ENCODE results near the gene FOXA2. TPM values are rescaled to one million over a fixed set of nuclear protein-coding genes. Genes with fewer than 3 reads are reported as not detected.
A peak's percentile ranks its signal among the peaks of the same experiment; 100 is the strongest.

FOXA2 gene
- total and polyA plus RNA-seq, 2 donors (not counting 1 experiment from before 2014, with no cell fraction given): not detected

- DNase-seq (ENCODE audit: low read depth in 2 of 2): no peak
- H3K27me3 ChIP-seq (ENCODE audit: control insufficient read depth, insufficient read depth, low read length): no peaks in the 10 kb centered on the region
- no peak overlapping the region for H3K4me3 ChIP-seq (replicated peaks in 1 of 4; ENCODE audit: control extremely low read depth in 1 of 4, insufficient read depth in 1 of 4, low read depth in 3 of 4, low read length in 4 of 4)
- no peak overlapping the region for H3K4me2 ChIP-seq (ENCODE audit: extremely low read depth, insufficient read depth, low read length)
- no peaks in the 10 kb centered on the region for H3K79me2 ChIP-seq (ENCODE audit: control insufficient read depth, insufficient read depth, low read length)
- H3K36me3 ChIP-seq (ENCODE audit: control insufficient read depth, insufficient read depth, low read length): no peaks in the 10 kb centered on the region
- no peaks in the 10 kb centered on the region for H4K20me1 ChIP-seq (ENCODE audit: control insufficient read depth, extremely low read depth, insufficient read depth, low read length)
- H3K9ac ChIP-seq (ENCODE audit: insufficient read depth, low read length): no peak overlapping the region
- no peaks in the 10 kb centered on the region for H3K9me3 ChIP-seq (ENCODE audit: control insufficient read depth, insufficient read depth, low read depth, low read length)
- no peak overlapping the region for H3K27ac ChIP-seq (ENCODE audit: insufficient read depth, low read length)
- no peaks in the 10 kb centered on the region for H3K4me1 ChIP-seq (ENCODE audit: control insufficient read depth, extremely low read depth, insufficient read depth, low read length)
- no peak overlapping the region for H2AFZ ChIP-seq (ENCODE audit: low read length)
- peak; percentile 32 for TF ChIP-seq EZH2 (IDR thresholded peaks at IDR 0.05; ENCODE audit: low read length, missing control alignments)
- TF ChIP-seq CTCF (conservative IDR thresholded peaks at IDR 0.05 in 1 of 2, IDR thresholded peaks at IDR 0.05 in 1 of 2; ENCODE audit: low read depth in 1 of 2, low read length in 2 of 2): no peak
These were observed 23.6 kb downstream of the FOXA2 start for GRCh38 chr20:22560817-22561216.

- H4K20me1 ChIP-seq (ENCODE audit: control insufficient read depth, extremely low read depth, insufficient read depth, low read length): no peaks in the 10 kb centered on the region
- H3K4me3 ChIP-seq (replicated peaks in 1 of 4; ENCODE audit: control extremely low read depth in 1 of 4, insufficient read depth in 1 of 4, low read depth in 3 of 4, low read length in 4 of 4): no peak overlapping the region
- H3K36me3 ChIP-seq (ENCODE audit: control insufficient read depth, insufficient read depth, low read length): no peaks in the 10 kb centered on the region
- no peaks in the 10 kb centered on the region for H3K9me3 ChIP-seq (ENCODE audit: control insufficient read depth, insufficient read depth, low read depth, low read length)
- H3K79me2 ChIP-seq (ENCODE audit: control insufficient read depth, insufficient read depth, low read length): no peaks in the 10 kb centered on the region
- no peak overlapping the region for H3K27ac ChIP-seq (ENCODE audit: insufficient read depth, low read length)
- H3K4me2 ChIP-seq (ENCODE audit: extremely low read depth, insufficient read depth, low read length): no peak overlapping the region
- H2AFZ ChIP-seq (ENCODE audit: low read length): no peak overlapping the region
- no peaks in the 10 kb centered on the region for H3K4me1 ChIP-seq (ENCODE audit: control insufficient read depth, extremely low read depth, insufficient read depth, low read length)
- DNase-seq (ENCODE audit: low read depth in 2 of 2): no peak
- no peak overlapping the region for H3K9ac ChIP-seq (ENCODE audit: insufficient read depth, low read length)
- no peaks in the 10 kb centered on the region for H3K27me3 ChIP-seq (ENCODE audit: control insufficient read depth, insufficient read depth, low read length)
- no peak for TF ChIP-seq EZH2 (IDR thresholded peaks at IDR 0.05; ENCODE audit: low read length, missing control alignments)
- TF ChIP-seq CTCF (conservative IDR thresholded peaks at IDR 0.05 in 1 of 2, IDR thresholded peaks at IDR 0.05 in 1 of 2; ENCODE audit: low read depth in 1 of 2, low read length in 2 of 2): no peak
These were observed 24.6 kb downstream of the FOXA2 start for GRCh38 chr20:22559711-22560318.

GRCh38 chr20:22557403-22558276, 26.7 kb downstream of the FOXA2 start:
- DNase-seq (ENCODE audit: low read depth in 2 of 2): no peak
- Histone ChIP-seq H3K27ac (ENCODE audit: insufficient read depth, low read length) (no peak overlapping the region), H3K79me2 (ENCODE audit: control insufficient read depth, insufficient read depth, low read length) (no peaks in the 10 kb centered on the region), H3K4me1 (ENCODE audit: control insufficient read depth, extremely low read depth, insufficient read depth, low read length) (no peaks in the 10 kb centered on the region), H3K27me3 (ENCODE audit: control insufficient read depth, insufficient read depth, low read length) (no peaks in the 10 kb centered on the region), H2AFZ (ENCODE audit: low read length) (no peak overlapping the region), H3K4me3 (replicated peaks in 1 of 4; ENCODE audit: control extremely low read depth in 1 of 4, insufficient read depth in 1 of 4, low read depth in 3 of 4, low read length in 4 of 4) (no peak overlapping the region), H3K9me3 (ENCODE audit: control insufficient read depth, insufficient read depth, low read depth, low read length) (no peaks in the 10 kb centered on the region), H3K4me2 (ENCODE audit: extremely low read depth, insufficient read depth, low read length) (no peak overlapping the region), H4K20me1 (ENCODE audit: control insufficient read depth, extremely low read depth, insufficient read depth, low read length) (no peaks in the 10 kb centered on the region), H3K9ac (ENCODE audit: insufficient read depth, low read length) (no peak overlapping the region), H3K36me3 (ENCODE audit: control insufficient read depth, insufficient read depth, low read length) (no peaks in the 10 kb centered on the region)
- TF ChIP-seq EZH2 (IDR thresholded peaks at IDR 0.05; ENCODE audit: low read length, missing control alignments): no peak
- TF ChIP-seq CTCF (conservative IDR thresholded peaks at IDR 0.05 in 1 of 2, IDR thresholded peaks at IDR 0.05 in 1 of 2; ENCODE audit: low read depth in 1 of 2, low read length in 2 of 2): no peak

Measured in fibroblast of lung (primary cell).